ENCODE results near the gene NHSL2. TPM values are rescaled to one million over a fixed set of nuclear protein-coding genes. Genes with fewer than 3 reads are reported as not detected.

NHSL2 gene
- total RNA-seq, 2 donors from 2014 or later = 6.9 to 11.2 TPM

- no peak overlapping the region for H3K9ac ChIP-seq (ENCODE audit: extremely low read depth, low read length, poor library complexity, severe bottlenecking)
- Mint-ChIP-seq H3K36me3 (ENCODE audit: low read depth) (peaks cover 4% of the 10 kb centered on the region), H3K4me3 (no peak overlapping the region)
Measured at GRCh38 chrX:72145181-72145580, 234.5 kb downstream of the NHSL2 start.

DNA sequence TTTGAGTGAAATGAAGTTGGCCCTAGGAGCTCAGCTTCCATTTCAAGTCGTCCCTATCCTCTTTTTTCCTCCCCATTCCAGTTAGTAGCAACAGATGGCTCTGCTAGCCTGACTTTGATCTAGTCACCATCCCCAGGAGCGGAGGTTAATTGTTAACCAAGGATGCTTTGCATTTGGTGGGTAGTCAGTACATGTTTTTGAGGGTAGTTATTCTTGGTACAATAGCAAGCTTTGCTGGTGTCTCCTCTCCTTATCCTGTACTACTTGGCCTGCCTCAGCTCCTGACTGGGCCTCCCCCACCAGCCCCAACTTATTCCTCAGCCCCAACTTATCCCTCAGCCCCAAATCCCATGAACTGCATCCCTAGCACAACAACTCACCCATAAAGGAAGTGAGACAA is 235.9 kb downstream of the NHSL2 start:
- no peak overlapping the region for H3K27ac ChIP-seq (ENCODE audit: low read depth, low read length)
- no peaks in the 10 kb centered on the region for H3K9me3 ChIP-seq (ENCODE audit: control insufficient read depth, low read length)
- no peak overlapping the region for H3K9ac ChIP-seq (ENCODE audit: extremely low read depth, low read length, poor library complexity, severe bottlenecking)
- no peak overlapping the region for H3K4me3 ChIP-seq (ENCODE audit: low read length)
- no peaks in the 10 kb centered on the region for H3K27me3 ChIP-seq (ENCODE audit: control insufficient read depth, insufficient read depth, low read length, poor library complexity, severe bottlenecking)
- H3K4me1 ChIP-seq (ENCODE audit: control insufficient read depth, insufficient read depth, low read length) = no peaks in the 10 kb centered on the region
- TF ChIP-seq CTCF (conservative IDR thresholded peaks at IDR 0.05) = no peak
- Mint-ChIP-seq H3K4me3 (no peak overlapping the region), H3K27ac (no peak overlapping the region), H3K4me1 (no peaks in the 10 kb centered on the region), H3K27me3 (ENCODE audit: insufficient read depth) (no peaks in the 10 kb centered on the region), H3K36me3 (ENCODE audit: low read depth) (peaks cover 3% of the 10 kb centered on the region), H3K9me3 (peaks cover 47% of the 10 kb centered on the region)
- WGBS, 2 experiments (ENCODE audit: insufficient coverage in 1 of 2, insufficient read length in 1 of 2) = 100% methylated on average over 1 of the region's 2 CpGs; no CpG with 5 or more reads in 1 of the 2 experiments
- no peaks in the 10 kb centered on the region for H3K36me3 ChIP-seq (ENCODE audit: control insufficient read depth, insufficient read depth, low read length)
- no peak for DNase-seq

More at GRCh38 chrX:72145181-72145580, 234.5 kb downstream of the NHSL2 start:
- Mint-ChIP-seq H3K27me3 (ENCODE audit: insufficient read depth) (no peaks in the 10 kb centered on the region), H3K4me1 (no peaks in the 10 kb centered on the region), H3K27ac (no peak overlapping the region), H3K9me3 (peaks cover 49% of the 10 kb centered on the region)
- no peak for TF ChIP-seq CTCF (conservative IDR thresholded peaks at IDR 0.05)
- H3K4me3 ChIP-seq (ENCODE audit: low read length) = no peak overlapping the region
- H3K27ac ChIP-seq (ENCODE audit: low read depth, low read length) = no peak overlapping the region
- DNase-seq = no peak
- no peaks in the 10 kb centered on the region for H3K36me3 ChIP-seq (ENCODE audit: control insufficient read depth, insufficient read depth, low read length)
- WGBS, 2 experiments (ENCODE audit: insufficient coverage in 1 of 2, insufficient read length in 1 of 2) = 50% methylated on average over 2 of the region's 2 CpGs; no CpG with 5 or more reads in 1 of the 2 experiments
- H3K4me1 ChIP-seq (ENCODE audit: control insufficient read depth, insufficient read depth, low read length) = no peaks in the 10 kb centered on the region
- no peaks in the 10 kb centered on the region for H3K27me3 ChIP-seq (ENCODE audit: control insufficient read depth, insufficient read depth, low read length, poor library complexity, severe bottlenecking)
- H3K9me3 ChIP-seq (ENCODE audit: control insufficient read depth, low read length) = no peaks in the 10 kb centered on the region

DNA sequence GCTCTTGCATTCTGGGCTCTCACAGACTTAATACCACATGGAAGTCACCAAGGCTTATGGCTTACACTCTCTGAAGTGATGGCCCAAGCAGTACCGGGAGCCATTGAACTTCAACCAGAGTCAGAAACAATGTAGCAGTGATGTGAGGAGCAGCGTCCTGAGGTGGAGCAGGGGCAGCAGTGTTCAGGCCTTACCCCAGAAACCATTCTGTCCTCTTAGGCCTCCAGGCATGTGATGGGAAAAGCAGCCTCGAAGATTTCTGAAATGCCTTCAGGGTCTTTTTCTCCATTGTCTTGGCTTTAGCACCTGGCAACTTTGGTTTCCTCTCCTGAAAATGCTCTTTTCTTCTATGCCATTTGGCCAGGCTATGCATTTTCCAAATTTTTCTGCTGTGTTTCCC is 248.1 kb downstream of the NHSL2 start:
- Histone ChIP-seq H3K27ac (ENCODE audit: low read depth, low read length) (no peak overlapping the region), H3K27me3 (ENCODE audit: control insufficient read depth, insufficient read depth, low read length, poor library complexity, severe bottlenecking) (no peaks in the 10 kb centered on the region), H3K9me3 (ENCODE audit: control insufficient read depth, low read length) (peaks cover 11% of the 10 kb centered on the region), H3K4me1 (ENCODE audit: control insufficient read depth, insufficient read depth, low read length) (no peaks in the 10 kb centered on the region), H3K36me3 (ENCODE audit: control insufficient read depth, insufficient read depth, low read length) (no peaks in the 10 kb centered on the region), H3K9ac (ENCODE audit: extremely low read depth, low read length, poor library complexity, severe bottlenecking) (no peak overlapping the region), H3K4me3 (ENCODE audit: low read length) (no peak overlapping the region)
- DNase-seq = no peak
- H3K4me3 Mint-ChIP-seq = no peak overlapping the region
- WGBS, 2 experiments (ENCODE audit: insufficient coverage in 1 of 2, insufficient read length in 1 of 2) = 80 to 87% methylated on average over 1 to 3 of the region's 3 CpGs
- no peak for TF ChIP-seq CTCF (conservative IDR thresholded peaks at IDR 0.05)
- peaks cover 80% of the 10 kb centered on the region for H3K9me3 Mint-ChIP-seq
- H3K27me3 Mint-ChIP-seq (ENCODE audit: insufficient read depth) = no peaks in the 10 kb centered on the region
- H3K27ac Mint-ChIP-seq = no peak overlapping the region
- H3K36me3 Mint-ChIP-seq (ENCODE audit: low read depth) = peaks cover 5% of the 10 kb centered on the region
- no peaks in the 10 kb centered on the region for H3K4me1 Mint-ChIP-seq

Measured in endodermal cell (in vitro differentiated cells).